NOMO-1 (cell line): ENCODE measurements around the gene NHSL1.
A peak's percentile ranks its signal among the peaks of the same experiment; 100 is the strongest.

Source experiments
- DNase-seq, 2 experiments: peaks; one replicate each; lab custom pipeline; 2025; ENCODE audit not compliant: unreplicated experiment in 2 of 2; lab: John Stamatoyannopoulos, UW

NHSL1 gene

GRCh38 chr6:138525355-138525754 is 26.1 kb upstream of the NHSL1 start:
- no peak for DNase-seq

- no peak for DNase-seq
These were observed 25.2 kb upstream of the NHSL1 start for GRCh38 chr6:138524526-138524925.

GRCh38 chr6:138523347-138524210 is 24.3 kb upstream of the NHSL1 start:
- no peak for DNase-seq

GRCh38 chr6:138522611-138523010 is 23.3 kb upstream of the NHSL1 start:
- DNase-seq = no peak

GRCh38 chr6:138521790-138522189 is 22.5 kb upstream of the NHSL1 start:
- peak; percentile 66 to 88 for DNase-seq

- DNase-seq = no peak
These were observed 21.2 kb upstream of the NHSL1 start for GRCh38 chr6:138520463-138520862.

- DNase-seq = no peak
These were observed 18.8 kb upstream of the NHSL1 start for GRCh38 chr6:138518054-138518453.

- DNase-seq = no peak
These were observed 18.3 kb upstream of the NHSL1 start for GRCh38 chr6:138517635-138518034.

- no peak for DNase-seq
These were observed 16.5 kb upstream of the NHSL1 start for GRCh38 chr6:138515657-138516248.

- DNase-seq = no peak
These were observed 15.7 kb upstream of the NHSL1 start for GRCh38 chr6:138514860-138515540.

- no peak for DNase-seq
These were observed 13.3 kb upstream of the NHSL1 start for GRCh38 chr6:138512609-138513008.

GRCh38 chr6:138510093-138510492 is 10.8 kb upstream of the NHSL1 start:
- no peak for DNase-seq

GRCh38 chr6:138509371-138509770 is 10.1 kb upstream of the NHSL1 start:
- DNase-seq = peak in 1 of 2 experiments; percentile 56

- DNase-seq = no peak
These were observed 9.3 kb upstream of the NHSL1 start for GRCh38 chr6:138508676-138508988.

- DNase-seq = no peak
These were observed 8.8 kb upstream of the NHSL1 start for GRCh38 chr6:138507977-138508675.

- DNase-seq = no peak
These were observed 5.7 kb upstream of the NHSL1 start for GRCh38 chr6:138504764-138505689.

GRCh38 chr6:138503881-138504680 is 4.8 kb upstream of the NHSL1 start:
- peak in 1 of 2 experiments; percentile 3 for DNase-seq

- no peak for DNase-seq
These were observed 3.3 kb upstream of the NHSL1 start for GRCh38 chr6:138502546-138502945.

GRCh38 chr6:138500867-138501446 is 1.7 kb upstream of the NHSL1 start:
- DNase-seq = no peak
